ENCODE data around the gene DPF3.

GRCh38 chr14:72856530-72857266, 37.2 kb downstream of the DPF3 start:
- no peak for TF ChIP-seq REST (IDR thresholded peaks at IDR 0.05; ENCODE audit: insufficient read depth in 1 of 2, low read depth in 2 of 2, low read length in 1 of 2)
- TF ChIP-seq CTCF (IDR thresholded peaks at IDR 0.05): no peak
- TF ChIP-seq POLR2AphosphoS5 (IDR thresholded peaks at IDR 0.05; ENCODE audit: low read depth, low read length): no peak
- TF ChIP-seq SIN3A (IDR thresholded peaks at IDR 0.05; ENCODE audit: borderline replicate concordance, insufficient read depth, low read depth, low read length): no peak
